NB4 (cell line): ENCODE results near the gene KLF11.

Experiments
- DNase-seq: peaks from one replicate; pipeline ENCODE4 v3.0.0; 2010; ENCODE audit warnings: low read depth
- H3K4me3 ChIP-seq: one replicate; pipeline ENCODE4 v1.5.1; 2011; ENCODE audit warnings: mild to moderate bottlenecking, low read depth, low read length, moderate library complexity
- CTCF ChIP-seq: IDR thresholded peaks from one replicate; pipeline ENCODE4 v1.5.1; 2012; ENCODE audit warnings: low read depth, low read length
- MYC ChIP-seq: IDR thresholded peaks from 2 replicates; pipeline ENCODE4 v1.6.1; 2011; ENCODE audit warnings: low read depth, low read length
- POLR2A ChIP-seq: IDR thresholded peaks from 2 replicates; pipeline ENCODE4 v1.6.1; 2011; ENCODE audit warnings: mild to moderate bottlenecking; ENCODE audit not compliant: insufficient read length; ENCODE audit errors: extremely low read depth
- TF ChIP-seq, protein P1 (sequence below): IDR thresholded peaks from 2 replicates; pipeline ENCODE4 v1.6.1; 2011; ENCODE audit warnings: low read depth, low read length

Gene KLF11

DNA sequence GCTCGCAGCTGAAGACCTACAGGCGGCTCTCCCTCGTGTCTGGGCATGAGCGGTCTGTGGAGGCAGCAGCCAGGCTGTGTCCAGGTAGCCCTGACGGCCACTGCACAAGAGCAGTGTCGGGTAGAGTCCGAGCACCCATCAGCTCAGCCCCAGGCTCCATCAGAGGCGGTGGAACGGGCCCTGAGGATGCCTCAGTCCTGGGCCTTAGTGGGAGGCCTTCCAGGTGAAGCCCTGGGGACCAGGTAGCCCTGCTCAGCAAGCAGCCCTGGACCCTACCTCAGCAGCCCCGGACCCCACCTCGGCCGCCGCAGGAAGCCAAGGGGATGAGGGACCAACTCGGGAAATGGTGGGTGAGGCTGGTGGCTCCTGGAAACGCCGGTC lies 21.3 kb upstream of the KLF11 start:
- TF ChIP-seq MYC, result no peak
- TF ChIP-seq, protein P1, sequence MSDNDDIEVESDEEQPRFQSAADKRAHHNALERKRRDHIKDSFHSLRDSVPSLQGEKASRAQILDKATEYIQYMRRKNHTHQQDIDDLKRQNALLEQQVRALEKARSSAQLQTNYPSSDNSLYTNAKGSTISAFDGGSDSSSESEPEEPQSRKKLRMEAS, result no peak
- no peak for TF ChIP-seq POLR2A
- TF ChIP-seq CTCF, result no peak
- DNase-seq, result no peak
- H3K4me3 ChIP-seq, result no peak overlapping the region

DNA sequence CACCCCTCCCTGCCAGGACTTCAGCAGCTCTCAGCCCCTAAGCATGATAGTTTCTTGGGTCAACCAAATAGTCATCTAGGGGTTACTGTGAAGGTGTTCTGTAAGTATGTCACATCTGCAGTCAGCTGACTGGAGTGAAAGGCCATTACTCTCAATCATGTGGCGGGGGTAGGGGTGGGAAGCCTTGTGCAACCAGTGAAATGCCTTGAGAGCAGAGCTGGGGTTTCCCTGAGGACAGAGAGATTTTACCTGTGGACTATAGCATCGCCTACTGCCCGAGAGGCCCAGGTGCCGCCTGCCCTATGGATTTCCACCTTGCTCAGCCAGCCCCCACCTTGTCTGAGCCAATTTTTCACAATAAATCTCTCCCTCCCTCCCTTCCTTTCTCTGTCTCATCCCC lies 20.9 kb upstream of the KLF11 start:
- DNase-seq, result no peak
- no peak overlapping the region for H3K4me3 ChIP-seq
- TF ChIP-seq POLR2A (no peak), MYC (no peak)
- TF ChIP-seq, protein P1, result no peak

DNA sequence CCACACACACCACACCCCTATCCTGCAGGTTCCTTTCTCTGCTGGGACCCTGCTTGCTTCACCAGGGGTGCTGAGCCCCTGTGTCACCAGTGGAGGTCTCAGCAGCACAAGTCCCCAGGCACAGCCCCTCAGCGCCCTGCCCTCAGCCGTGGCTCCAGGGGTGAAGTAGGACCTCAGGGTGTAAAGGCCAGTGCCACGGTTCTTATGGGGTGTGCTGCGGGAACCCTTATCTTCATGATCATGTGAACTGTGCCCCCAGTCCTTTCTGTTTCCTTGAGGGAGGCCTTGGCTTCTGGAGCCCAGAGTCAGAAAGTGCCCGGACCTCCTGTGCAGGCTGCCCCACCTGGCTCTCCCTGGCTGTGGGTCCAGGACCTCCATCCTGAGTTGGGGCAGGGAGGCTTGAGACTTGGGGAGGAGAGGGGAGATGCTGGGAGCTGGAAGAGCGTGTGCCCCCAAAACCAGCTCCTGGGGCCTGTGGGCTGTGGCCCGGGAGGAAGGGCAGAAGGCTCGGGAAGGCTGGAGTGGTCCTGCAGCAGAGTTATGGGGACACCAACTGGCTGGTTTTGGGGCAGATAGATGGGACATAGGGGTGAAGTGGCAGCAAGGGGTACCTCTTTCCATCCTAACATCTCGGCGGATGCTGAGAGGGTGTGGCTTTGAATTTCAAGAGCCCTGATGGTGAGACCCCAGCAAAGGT lies 20.2 kb upstream of the KLF11 start:
- TF ChIP-seq POLR2A, result no peak
- TF ChIP-seq, protein P1, result no peak
- no peak for DNase-seq
- no peak overlapping the region for H3K4me3 ChIP-seq

GRCh38 chr2:10026940-10027569 lies 16.3 kb upstream of the KLF11 start:
- TF ChIP-seq MYC, result no peak
- TF ChIP-seq, protein P1, result no peak
- no peak for TF ChIP-seq POLR2A
- TF ChIP-seq CTCF, result no peak
- no peak for DNase-seq
- no peak overlapping the region for H3K4me3 ChIP-seq

- DNase-seq, result no peak
- no peak for TF ChIP-seq POLR2A
- TF ChIP-seq, protein P1, result no peak
- TF ChIP-seq MYC, result no peak
- no peak for TF ChIP-seq CTCF
- H3K4me3 ChIP-seq, result no peak overlapping the region
Measured at GRCh38 chr2:10027660-10028330, 15.6 kb upstream of the KLF11 start.

DNA sequence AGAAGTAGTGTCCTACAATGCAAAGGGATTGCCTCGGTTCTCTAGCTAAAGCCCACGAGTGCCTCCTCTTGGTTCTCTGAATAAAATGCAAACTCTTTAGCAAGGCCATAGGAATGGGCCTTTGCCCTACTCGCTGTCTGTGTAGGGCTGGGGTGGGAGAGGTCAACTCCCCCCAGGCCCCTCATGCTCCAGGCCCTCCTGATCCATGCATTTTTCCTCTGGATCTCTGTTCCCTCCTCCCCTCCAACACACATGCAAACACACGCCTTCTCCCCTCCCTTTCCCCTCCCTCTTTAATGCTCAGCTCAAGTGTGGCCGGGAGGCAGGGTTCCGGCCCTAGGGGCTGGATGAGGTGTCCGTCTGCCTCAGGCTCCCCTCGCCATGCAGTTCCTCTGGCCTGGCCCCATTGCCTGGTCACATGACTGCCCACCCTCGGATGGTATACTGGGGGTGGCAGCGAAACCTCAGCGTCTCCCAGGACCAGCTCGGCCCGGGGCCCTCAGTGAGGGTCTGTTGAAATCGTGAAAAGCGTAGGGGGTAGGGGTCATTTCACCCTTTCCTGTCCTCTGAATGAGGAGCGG lies 14.9 kb upstream of the KLF11 start:
- DNase-seq, result peak; percentile 75
- TF ChIP-seq, protein P1, result peak; percentile 40; the same call in 1 of the 2 replicates
- TF ChIP-seq POLR2A (no peak), MYC (no peak)

More for the DNA sequence above, 14.9 kb upstream of the KLF11 start:
- H3K4me3 ChIP-seq, result peak overlapping the region; percentile 64
